Loucy (cell line): ENCODE data around the gene CCDC12.

Source experiments
- H2AFZ ChIP-seq: fragments of 200-600 bp; sonication (generic); 2 replicates; pipeline ENCODE4 v1.6.0; 2016; ENCODE audit warnings: antibody characterized with exemption, mild to moderate bottlenecking, low read length, moderate library complexity
- H3F3A ChIP-seq: fragments of 200-600 bp; 2 replicates; pipeline ENCODE4 v1.6.0; 2016; ENCODE audit warnings: antibody characterized with exemption, low read depth, mild to moderate bottlenecking
- H3K27me3 ChIP-seq: fragments of 200-600 bp; sonication (generic); 2 replicates; pipeline ENCODE4 v1.6.1; 2014; ENCODE audit warnings: low read length, mild to moderate bottlenecking; ENCODE audit not compliant: insufficient read depth, poor library complexity, severe bottlenecking
- H3K36me3 ChIP-seq: fragments of 200-600 bp; sonication (generic); 2 replicates; pipeline ENCODE4 v1.6.1; 2016; ENCODE audit warnings: low read length; ENCODE audit not compliant: insufficient read depth
- H3K4me1 ChIP-seq: fragments of 200-600 bp; sonication (generic); 2 replicates; pipeline ENCODE4 v1.5.1; 2014; ENCODE audit warnings: low read length, mild to moderate bottlenecking; ENCODE audit not compliant: insufficient read depth, poor library complexity, severe bottlenecking
- H3K4me2 ChIP-seq: fragments of 200-600 bp; sonication (generic); 2 replicates; pipeline ENCODE4 v1.6.0; 2014; ENCODE audit warnings: antibody characterized with exemption, low read length, low read depth, mild to moderate bottlenecking; ENCODE audit not compliant: poor library complexity, severe bottlenecking
- H3K4me3 ChIP-seq: fragments of 200-600 bp; sonication (generic); 2 replicates; pipeline ENCODE4 v1.5.1; 2014; ENCODE audit warnings: low read length, mild to moderate bottlenecking, mixed read lengths; ENCODE audit not compliant: poor library complexity, severe bottlenecking
- H3K79me2 ChIP-seq: fragments of 200-600 bp; sonication (generic); 2 replicates; pipeline ENCODE4 v1.6.1; 2014; ENCODE audit warnings: low read length; ENCODE audit not compliant: insufficient read depth
- H3K9ac ChIP-seq: fragments of 200-600 bp; sonication (generic); 2 replicates; pipeline ENCODE4 v1.6.0; 2014; ENCODE audit warnings: mild to moderate bottlenecking, low read depth, low read length, moderate library complexity; ENCODE audit not compliant: poor library complexity, severe bottlenecking
- H3K9me2 ChIP-seq: fragments of 200-600 bp; sonication (generic); replicated peaks from 2 replicates; pipeline ENCODE4 v1.6.1; 2016; ENCODE audit warnings: low read depth, low read length, mixed read lengths
- H3K9me3 ChIP-seq: fragments of 200-600 bp; sonication (generic); 2 replicates; pipeline ENCODE4 v1.6.1; 2014; ENCODE audit warnings: mild to moderate bottlenecking, antibody characterized with exemption, low read length, low read depth; ENCODE audit not compliant: insufficient read depth
- H4K20me1 ChIP-seq: fragments of 200-600 bp; sonication (generic); 2 replicates; pipeline ENCODE4 v1.6.0; 2014; ENCODE audit warnings: antibody characterized with exemption, low read length, mild to moderate bottlenecking; ENCODE audit not compliant: insufficient read depth, poor library complexity, severe bottlenecking
- CTCF ChIP-seq: fragments of 200-600 bp; sonication (generic); conservative IDR thresholded peaks from 2 replicates; pipeline ENCODE4 v1.5.1; 2014; ENCODE audit warnings: mild to moderate bottlenecking, antibody characterized with exemption, low read length
- EZH2phosphoT487 ChIP-seq: fragments of 200-600 bp; IDR thresholded peaks from 2 replicates; pipeline ENCODE4 v1.6.1; 2018; ENCODE audit warnings: antibody characterized with exemption, mild to moderate bottlenecking, moderate library complexity, borderline replicate concordance

CCDC12 gene

GRCh38 chr3:46943237-46944187 lies 33.0 kb downstream of the CCDC12 start:
- peaks cover 31% of the 10 kb centered on the region for H3K4me1 ChIP-seq
- no peaks in the 10 kb centered on the region for H3K9me2 ChIP-seq
- H3K9ac ChIP-seq = no peak overlapping the region
- H3F3A ChIP-seq = 0 out of 2 replicates have a peak, but pooled peaks cover 13% of the 10 kb centered on the region
- peaks cover 13% of the 10 kb centered on the region for H4K20me1 ChIP-seq
- H3K9me3 ChIP-seq = no peaks in the 10 kb centered on the region
- peaks cover 100% of the 10 kb centered on the region for H3K79me2 ChIP-seq
- TF ChIP-seq EZH2phosphoT487 (no peak), CTCF (no peak)
- H3K4me3 ChIP-seq = no peak overlapping the region
- no peak overlapping the region for H3K4me2 ChIP-seq
- H2AFZ ChIP-seq = no peak overlapping the region
- no peaks in the 10 kb centered on the region for H3K27me3 ChIP-seq
- H3K36me3 ChIP-seq = peaks cover 46% of the 10 kb centered on the region

DNA sequence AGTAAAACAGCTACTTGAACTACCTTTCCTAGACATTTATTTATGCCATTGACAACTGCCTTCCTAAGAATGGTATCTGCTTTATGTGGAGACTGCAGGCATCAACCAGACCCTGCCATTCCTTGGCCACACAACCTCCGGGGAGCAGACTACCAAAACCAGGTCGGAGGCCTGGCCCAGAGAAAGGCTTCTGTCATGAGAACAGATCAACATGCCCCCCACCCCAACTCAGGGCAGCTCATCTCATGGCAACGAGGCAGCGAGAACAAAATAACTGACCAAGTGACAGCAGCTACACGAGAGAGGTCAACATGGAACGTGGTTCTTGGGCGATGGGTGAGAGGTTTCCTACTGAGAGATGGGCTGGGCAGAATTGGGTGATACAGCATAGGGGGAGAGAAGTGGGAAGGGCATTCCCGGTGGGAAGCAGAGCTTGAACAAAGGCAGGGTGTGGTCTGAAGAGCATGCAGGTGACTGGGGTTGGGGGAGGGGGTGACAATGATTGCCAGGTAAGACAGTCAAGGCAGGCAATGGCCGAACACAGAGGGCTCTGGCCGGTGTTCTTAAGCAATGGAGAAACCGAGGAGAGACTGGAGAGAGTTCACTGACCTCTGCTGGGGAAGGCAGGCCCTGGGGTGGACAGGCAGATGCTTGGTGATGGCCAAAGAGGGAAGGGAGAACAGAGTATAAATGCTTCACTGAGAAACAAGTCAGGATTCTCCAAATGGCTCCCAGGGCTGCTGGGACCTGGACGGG lies 33.9 kb downstream of the CCDC12 start:
- H4K20me1 ChIP-seq = peaks cover 10% of the 10 kb centered on the region

DNA sequence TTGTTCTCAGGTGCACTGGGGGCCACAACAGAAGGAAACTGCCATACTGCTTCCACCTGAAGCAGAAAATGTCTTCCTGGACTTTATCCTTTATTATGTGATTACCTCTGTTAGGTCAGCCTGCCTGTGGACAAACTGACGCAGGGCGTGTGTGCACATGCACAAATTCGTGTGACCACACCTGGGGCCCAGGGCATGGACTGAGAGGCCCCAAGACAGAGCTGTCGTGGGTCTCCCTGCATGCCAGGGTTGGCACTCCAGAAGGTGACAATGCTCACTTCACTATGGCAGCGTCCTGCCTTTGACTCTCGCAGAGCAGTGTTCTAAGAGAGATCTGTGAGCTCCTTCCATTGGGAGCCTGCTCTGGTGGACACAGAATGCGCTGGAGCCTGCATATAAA lies 34.5 kb downstream of the CCDC12 start:
- H3F3A ChIP-seq = 0 out of 2 replicates have a peak, but pooled peaks cover 4% of the 10 kb centered on the region
- H3K9me3 ChIP-seq = no peaks in the 10 kb centered on the region
- H3K9me2 ChIP-seq = no peaks in the 10 kb centered on the region
- no peak overlapping the region for H3K4me3 ChIP-seq
- H3K4me1 ChIP-seq = peaks cover 18% of the 10 kb centered on the region
- peaks cover 60% of the 10 kb centered on the region for H3K36me3 ChIP-seq
- TF ChIP-seq CTCF (no peak), EZH2phosphoT487 (no peak)
- H4K20me1 ChIP-seq = peaks cover 7% of the 10 kb centered on the region
- H3K4me2 ChIP-seq = no peak overlapping the region
- no peak overlapping the region for H2AFZ ChIP-seq
- no peak overlapping the region for H3K9ac ChIP-seq
- H3K27me3 ChIP-seq = no peaks in the 10 kb centered on the region
- peaks cover 100% of the 10 kb centered on the region for H3K79me2 ChIP-seq

More for the DNA sequence above, 33.9 kb downstream of the CCDC12 start:
- H3K4me2 ChIP-seq = no peak overlapping the region
- peaks cover 54% of the 10 kb centered on the region for H3K36me3 ChIP-seq
- 0 out of 2 replicates have a peak, but pooled peaks cover 7% of the 10 kb centered on the region for H3F3A ChIP-seq
- TF ChIP-seq CTCF (no peak), EZH2phosphoT487 (no peak)
- H3K9me2 ChIP-seq = no peaks in the 10 kb centered on the region
- H3K79me2 ChIP-seq = peaks cover 100% of the 10 kb centered on the region
- H3K4me3 ChIP-seq = no peak overlapping the region
- H2AFZ ChIP-seq = no peak overlapping the region
- no peaks in the 10 kb centered on the region for H3K27me3 ChIP-seq
- peaks cover 23% of the 10 kb centered on the region for H3K4me1 ChIP-seq
- H3K9ac ChIP-seq = no peak overlapping the region
- no peaks in the 10 kb centered on the region for H3K9me3 ChIP-seq
